Medulla oblongata (tissue), 1 donor: Measurements from ENCODE around the gene OR52M1.

Experiments
- DNase-seq: peaks from one replicate; pipeline ENCODE4 v3.0.0-alpha.2; 2015; ENCODE audit errors: extremely low spot score

Gene OR52M1

DNA sequence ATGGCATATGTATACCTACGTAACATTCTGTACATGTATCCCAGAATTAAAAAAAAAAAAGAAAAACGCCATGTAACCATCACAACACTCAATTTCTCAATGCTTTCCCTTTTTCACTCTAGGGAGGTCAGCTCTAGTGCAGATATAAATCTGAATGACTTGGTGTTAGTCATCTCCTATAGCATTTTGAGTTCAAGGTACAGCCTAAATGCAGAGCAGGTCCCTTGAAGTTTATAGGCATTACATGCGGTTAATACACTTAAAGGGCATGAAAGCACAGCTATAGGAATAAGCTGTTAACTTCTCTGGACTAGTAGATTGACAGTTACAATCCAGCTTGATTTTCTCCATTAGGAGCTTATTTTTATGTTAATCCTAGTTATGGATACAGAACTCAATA, 20.4 kb downstream of the OR52M1 start:
- no peak for DNase-seq

DNA sequence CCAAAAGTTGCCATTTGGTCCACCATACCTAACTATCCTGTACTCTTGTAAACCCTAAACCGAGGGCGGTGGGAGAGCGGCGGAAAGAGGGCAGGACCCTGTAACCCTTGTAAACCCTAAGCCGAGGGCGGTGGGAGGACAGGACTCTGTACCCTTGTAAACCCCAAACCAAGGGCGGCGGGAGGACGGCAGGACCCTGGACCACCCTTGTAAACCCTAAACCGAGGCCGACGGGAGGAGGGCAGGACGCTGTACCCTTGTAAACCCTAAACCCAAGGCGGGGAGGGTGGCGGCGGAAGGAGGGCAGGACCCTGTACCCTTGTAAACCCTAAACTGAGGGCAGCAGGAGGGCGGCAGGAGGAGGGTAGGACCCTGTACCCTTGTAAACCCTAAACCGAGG, 24.1 kb downstream of the OR52M1 start:
- DNase-seq: no peak

DNA sequence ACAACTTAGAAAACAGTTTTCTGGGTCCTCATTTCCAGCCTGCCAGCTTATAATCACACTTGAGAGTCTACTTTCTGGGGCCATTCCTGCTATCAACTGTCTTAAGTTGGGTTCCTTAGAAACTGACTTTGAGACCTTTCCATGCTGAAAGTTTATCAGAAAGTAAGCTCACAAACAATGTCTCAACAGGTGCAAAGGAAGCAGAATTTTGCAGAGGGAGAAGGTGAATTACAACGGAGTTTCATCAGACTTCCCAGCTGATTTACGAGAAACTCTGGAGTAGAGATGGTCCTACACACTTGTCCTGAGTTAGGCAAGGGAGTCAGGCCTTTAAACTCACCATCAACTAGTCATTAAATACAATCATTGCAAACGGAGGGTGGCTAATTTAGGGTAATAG, 31.9 kb downstream of the OR52M1 start:
- DNase-seq: no peak

GRCh38 chr11:4577761-4578160, 32.8 kb downstream of the OR52M1 start:
- DNase-seq: no peak

- no peak for DNase-seq
Measured at GRCh38 chr11:4578624-4579023, 33.6 kb downstream of the OR52M1 start.

DNA sequence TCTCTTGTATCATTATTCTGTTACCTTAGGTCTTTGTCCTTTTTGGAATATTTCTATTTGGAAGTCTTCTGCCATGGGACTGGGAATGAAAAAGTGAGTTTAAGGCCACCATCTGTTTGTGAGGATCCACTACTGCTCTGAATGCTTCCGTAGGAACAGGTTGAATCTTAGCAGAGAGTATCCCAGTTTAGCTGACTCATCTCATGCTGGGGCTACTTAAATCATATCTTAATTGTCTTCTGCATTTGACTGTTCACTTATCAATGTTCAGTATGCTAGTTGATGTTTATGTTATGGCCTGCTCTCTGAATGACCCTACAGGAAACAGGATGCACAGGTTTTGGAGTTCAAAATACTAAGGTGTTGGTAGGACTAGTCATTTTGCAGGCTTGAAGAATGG, 35.1 kb downstream of the OR52M1 start:
- DNase-seq: no peak

GRCh38 chr11:4581443-4581842, 36.5 kb downstream of the OR52M1 start, which contains the start of gene OR52I2:
Gene OR52I2 (plus strand): TSS chr11:4581743.
- no peak for DNase-seq

DNA sequence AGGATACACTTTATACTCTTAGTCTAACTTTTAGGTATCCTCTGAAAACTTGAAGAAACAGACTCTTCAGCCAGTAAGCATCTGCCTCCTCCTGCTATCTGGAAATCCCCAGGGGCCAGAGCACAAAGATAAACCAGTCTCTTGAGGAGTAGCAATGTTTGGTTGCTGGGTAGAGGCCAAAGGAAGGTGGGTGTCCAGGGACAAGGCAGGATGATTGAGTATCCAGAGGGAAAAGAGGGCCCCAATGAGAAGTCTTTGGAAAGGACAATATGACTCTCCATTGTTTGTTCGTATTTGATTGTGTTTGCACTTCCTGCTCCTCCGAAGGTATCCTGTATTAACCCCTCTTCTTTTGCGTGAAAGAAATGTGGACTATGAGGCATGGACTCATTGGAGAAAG, 44.0 kb downstream of the OR52M1 start:
- no peak for DNase-seq

- DNase-seq: no peak
Measured at GRCh38 chr11:4593739-4594138, 48.7 kb downstream of the OR52M1 start, which contains the start of gene OR52I1. Gene OR52I1 (plus strand): TSS chr11:4594039. CDS start chr11:4594039, 0 bp downstream.
